ENCODE data around the gene CD44.

CD44 gene

DNA sequence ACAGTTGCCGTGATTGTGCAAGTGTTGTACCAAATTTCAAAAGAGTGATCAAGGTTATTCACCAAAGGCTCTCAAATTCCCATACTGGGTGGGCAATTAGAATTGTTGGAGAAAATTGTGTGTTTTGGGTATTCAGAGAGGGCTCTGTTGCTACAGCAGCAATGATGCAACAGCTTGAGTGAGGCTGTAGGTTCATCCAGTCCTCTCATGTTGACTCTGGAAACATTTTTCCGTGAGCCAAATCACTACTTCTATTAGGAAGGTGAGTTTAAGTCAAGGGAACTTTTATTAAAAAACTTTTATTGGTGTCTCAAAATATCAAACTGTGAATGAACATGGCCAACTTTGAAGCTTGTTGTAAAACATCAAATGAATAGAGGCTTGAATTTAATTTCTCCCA, 116.5 kb downstream of the CD44 start:
- TF ChIP-seq CTCF (conservative IDR thresholded peaks at IDR 0.05; ENCODE audit: low read depth, low read length): no peak
- Histone ChIP-seq H3K4me3 (IDR thresholded peaks at IDR 0.05; ENCODE audit: insufficient read depth, low read depth, low read length) (no peak overlapping the region), H3K36me3 (ENCODE audit: insufficient read depth) (no peaks in the 10 kb centered on the region), H4K20me1 (ENCODE audit: insufficient read depth) (no peaks in the 10 kb centered on the region), H3K27me3 (ENCODE audit: insufficient read depth, low read depth) (no peaks in the 10 kb centered on the region), H3K9ac (no peak overlapping the region), H3K4me2 (no peak overlapping the region), H3K79me2 (ENCODE audit: insufficient read depth, low read depth) (no peaks in the 10 kb centered on the region), H3K27ac (no peak overlapping the region), H3K4me1 (ENCODE audit: low read depth, poor library complexity, severe bottlenecking) (peaks cover 14% of the 10 kb centered on the region), H2AFZ (ENCODE audit: low read depth) (no peak overlapping the region)

GRCh38 chr11:35256296-35256695, 117.3 kb downstream of the CD44 start:
- Histone ChIP-seq H3K4me3 (IDR thresholded peaks at IDR 0.05; ENCODE audit: insufficient read depth, low read depth, low read length) (no peak overlapping the region), H3K36me3 (ENCODE audit: insufficient read depth) (no peaks in the 10 kb centered on the region), H3K79me2 (ENCODE audit: insufficient read depth, low read depth) (no peaks in the 10 kb centered on the region), H3K4me2 (no peak overlapping the region), H3K9ac (no peak overlapping the region), H3K27ac (no peak overlapping the region), H3K4me1 (ENCODE audit: low read depth, poor library complexity, severe bottlenecking) (peaks cover 14% of the 10 kb centered on the region), H2AFZ (ENCODE audit: low read depth) (no peak overlapping the region), H4K20me1 (ENCODE audit: insufficient read depth) (no peaks in the 10 kb centered on the region), H3K27me3 (ENCODE audit: insufficient read depth, low read depth) (no peaks in the 10 kb centered on the region)
- TF ChIP-seq CTCF (conservative IDR thresholded peaks at IDR 0.05; ENCODE audit: low read depth, low read length): no peak

GRCh38 chr11:35257281-35257680, 118.3 kb downstream of the CD44 start:
- no peak overlapping the region for H3K4me3 ChIP-seq (IDR thresholded peaks at IDR 0.05; ENCODE audit: insufficient read depth, low read depth, low read length)
- no peaks in the 10 kb centered on the region for H3K36me3 ChIP-seq (ENCODE audit: insufficient read depth)
- H3K4me2 ChIP-seq: peak overlapping the region; percentile 34; the same call in 1 of the 2 replicates
- no peaks in the 10 kb centered on the region for H3K79me2 ChIP-seq (ENCODE audit: insufficient read depth, low read depth)
- no peak overlapping the region for H2AFZ ChIP-seq (ENCODE audit: low read depth)
- H4K20me1 ChIP-seq (ENCODE audit: insufficient read depth): no peaks in the 10 kb centered on the region
- TF ChIP-seq CTCF (conservative IDR thresholded peaks at IDR 0.05; ENCODE audit: low read depth, low read length): no peak
- H3K9ac ChIP-seq: no peak overlapping the region
- H3K27me3 ChIP-seq (ENCODE audit: insufficient read depth, low read depth): no peaks in the 10 kb centered on the region
- peaks cover 14% of the 10 kb centered on the region for H3K4me1 ChIP-seq (ENCODE audit: low read depth, poor library complexity, severe bottlenecking)
- no peak overlapping the region for H3K27ac ChIP-seq

DNA sequence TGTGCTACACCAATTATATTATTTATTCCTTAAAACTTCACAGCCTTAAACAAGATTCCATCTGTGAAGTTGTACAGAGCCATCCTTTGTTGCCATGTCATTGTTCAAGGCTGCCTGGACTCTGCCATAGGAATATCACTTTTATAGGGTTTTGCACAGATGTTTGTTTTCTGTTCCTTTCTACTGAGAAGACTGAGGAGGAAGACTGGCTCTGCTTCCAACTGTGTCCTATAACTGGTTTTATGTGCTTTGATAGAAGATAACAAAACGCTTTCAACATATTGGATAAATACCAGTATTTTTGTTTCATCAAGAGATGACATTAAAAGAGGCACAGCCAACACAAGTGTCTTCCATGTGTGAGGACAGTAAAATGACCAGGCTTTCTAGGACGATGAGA, 120.6 kb downstream of the CD44 start:
- H4K20me1 ChIP-seq (ENCODE audit: insufficient read depth): no peaks in the 10 kb centered on the region
- peaks cover 14% of the 10 kb centered on the region for H3K4me1 ChIP-seq (ENCODE audit: low read depth, poor library complexity, severe bottlenecking)
- H2AFZ ChIP-seq (ENCODE audit: low read depth): no peak overlapping the region
- no peak overlapping the region for H3K4me2 ChIP-seq
- no peak for TF ChIP-seq CTCF (conservative IDR thresholded peaks at IDR 0.05; ENCODE audit: low read depth, low read length)
- no peak overlapping the region for H3K9ac ChIP-seq
- no peak overlapping the region for H3K4me3 ChIP-seq (IDR thresholded peaks at IDR 0.05; ENCODE audit: insufficient read depth, low read depth, low read length)
- H3K27me3 ChIP-seq (ENCODE audit: insufficient read depth, low read depth): no peaks in the 10 kb centered on the region
- H3K27ac ChIP-seq: no peak overlapping the region
- H3K36me3 ChIP-seq (ENCODE audit: insufficient read depth): no peaks in the 10 kb centered on the region
- no peaks in the 10 kb centered on the region for H3K79me2 ChIP-seq (ENCODE audit: insufficient read depth, low read depth)

Data from KMS-11 (cell line).